Esophagus squamous epithelium (tissue), 4 donors: ENCODE data around the gene THAP8.

Experiments used
- CTCF ChIP-seq, 6 experiments: fragments of 450-650 bp in 4 of 6; fragments of 200-600 bp in 2 of 6; sonication (generic) in 2 of 6; IDR thresholded peaks; one replicate each; pipeline ENCODE4 v1.5.1; 2016 to 2019; ENCODE audit warnings: antibody characterized with exemption in 6 of 6, mild to moderate bottlenecking in 4 of 6, moderate library complexity in 4 of 6
- POLR2A ChIP-seq, 4 donors: fragments of 450-650 bp; IDR thresholded peaks; one replicate each; pipeline ENCODE4 v1.6.1; 2017; ENCODE audit warnings: antibody characterized with exemption in 4 of 4, mild to moderate bottlenecking in 4 of 4, moderate library complexity in 3 of 4

- TF ChIP-seq POLR2A (IDR thresholded peaks at IDR 0.05) (no peak), CTCF (IDR thresholded peaks at IDR 0.05) (no peak)
These were observed 45.2 kb upstream of the THAP8 start for GRCh38 chr19:36099166-36099785.
